ENCODE measurements around the gene APLP2. TPM values are rescaled to one million over a fixed set of nuclear protein-coding genes. Genes with fewer than 3 reads are reported as not detected.

Gene APLP2
- total RNA-seq, 1 experiment from 2014 or later = 210 TPM

GRCh38 chr11:130131961-130132850, 62.5 kb downstream of the APLP2 start:
- DNase-seq (ENCODE audit: low read depth, low spot score) (peak; percentile 53), ATAC-seq (peak; percentile 83)
- Histone ChIP-seq H3K79me2 (ENCODE audit: insufficient read depth, low read length) (no peaks in the 10 kb centered on the region), H3K4me3 (replicated peaks in 1 of 2; ENCODE audit: low read depth in 1 of 2, low read length in 2 of 2) (no peak overlapping the region), H3K9me3 (ENCODE audit: control insufficient read depth in 1 of 2, insufficient read depth in 1 of 2, low read depth in 1 of 2, low read length in 2 of 2) (no peaks in the 10 kb centered on the region), H3K27me3 (ENCODE audit: insufficient read depth, low read length) (no peaks in the 10 kb centered on the region), H3K9me2 (ENCODE audit: insufficient read depth) (no peaks in the 10 kb centered on the region), H2AFZ (ENCODE audit: low read depth, low read length, poor library complexity, severe bottlenecking) (no peak overlapping the region), H3K9ac (ENCODE audit: low read length) (no peak overlapping the region), H3K4me2 (ENCODE audit: low read length) (no peak overlapping the region), H3K27ac (ENCODE audit: low read depth, low read length) (no peak overlapping the region), H3K36me3 (ENCODE audit: control insufficient read depth in 1 of 2, insufficient read depth in 2 of 2, low read length in 2 of 2) (peaks cover 41 to 42% of the 10 kb centered on the region in 2 experiments; a peak in 3 of 4 replicates), H3K4me1 (ENCODE audit: control insufficient read depth in 1 of 2, insufficient read depth in 2 of 2, low read length in 2 of 2) (no peaks in the 10 kb centered on the region), H4K20me1 (ENCODE audit: insufficient read depth) (no peaks in the 10 kb centered on the region)
- CTCF ChIA-PET = interaction anchor here (0.7 to 4.7 kb wide), 26 partner anchors 8 to 365 kb away, joined by 3 to 98 read pairs (median 4); partner anchors contain the start of gene PRDM10
- intact Hi-C loops (cut with micrococcal nuclease) = loop anchor here (1.0 to 5.0 kb wide), 4 partner anchors 140 to 365 kb away; no protein-coding TSS in a partner anchor
- POLR2A ChIA-PET = interaction anchor here (1.3 kb wide), 2 partner anchors 140 to 238 kb away, joined by 3 to 5 read pairs; no protein-coding TSS in a partner anchor
- RAD21 ChIA-PET (ENCODE audit: low non-redundant PET in 1 of 2, low total read pairs in 2 of 2, uncharacterized antibody in 2 of 2, unreplicated experiment in 2 of 2) = interaction anchor here (0.6 to 1.8 kb wide), 12 partner anchors 14 to 346 kb away, joined by 3 to 10 read pairs (median 5); no protein-coding TSS in a partner anchor
- TF ChIP-seq JUND (IDR thresholded peaks at IDR 0.05) (no peak), CBX3 (IDR thresholded peaks at IDR 0.05; ENCODE audit: low read depth) (no peak), ELF1 (IDR thresholded peaks at IDR 0.05; ENCODE audit: borderline replicate concordance, low read depth) (no peak), CEBPB (IDR thresholded peaks at IDR 0.05; ENCODE audit: low read depth) (no peak), ZFX (IDR thresholded peaks at IDR 0.05) (no peak), RAD21 (IDR thresholded peaks at IDR 0.05; ENCODE audit: low read depth) (peak; percentile 93), EGR1 (IDR thresholded peaks at IDR 0.05; ENCODE audit: low read depth) (no peak), CTCF (IDR thresholded peaks at IDR 0.05 in 2 of 3, conservative IDR thresholded peaks at IDR 0.05 in 1 of 3; ENCODE audit: borderline replicate concordance in 1 of 3, insufficient read depth in 1 of 3, low read depth in 2 of 3, low read length in 2 of 3) (peak; percentile 77 to 83 (median 82))
- BruUV-seq (replicated peaks) = no TSS peak
